HepG2 (cell line): ENCODE results near the gene IQCB1. TPM values are rescaled to one million over a fixed set of nuclear protein-coding genes. Genes with fewer than 3 reads are reported as not detected.

Experiments used
- ATAC-seq: fragments of 200-7000 bp; cut with Tn5 transposase; 3 replicates; pipeline ENCODE4 v1.9.1; 2020; ENCODE audit warnings: mild to moderate bottlenecking, moderate library complexity
- BruUV-seq: library from RNA; stranded (reverse); fragments of 400-500 nt; replicated peaks from 2 replicates; lab custom pipeline; 2021; lab: Mats Ljungman, UMichigan
- CTCF ChIA-PET: fragments of 300-600 bp; formaldehyde crosslinking; extraction: SDS; loops from one replicate; lab custom pipeline; 2021; ENCODE audit warnings: low total read pairs, inconsistent platforms, low intra/inter-chr PET ratio; lab: Yijun Ruan, JAX
- POLR2A ChIA-PET: fragments of 350-600 bp; sonication (Branson Sonifier 250); formaldehyde crosslinking; loops from one replicate; lab custom pipeline; 2020; ENCODE audit warnings: antibody characterized with exemption, inconsistent platforms; lab: Yijun Ruan, JAX
- DNase-seq: peaks from one replicate; pipeline ENCODE4 v3.0.0-alpha.2; 2015; ENCODE audit warnings: low spot score
- FAIRE-seq: peaks from 3 replicates; lab custom pipeline; 2011; peaks lifted over from hg19 to GRCh38; lab: Jason Lieb, UNC
- H2AFZ ChIP-seq: one replicate; pipeline ENCODE4 v1.6.1; 2011; ENCODE audit warnings: low read length, inconsistent platforms
- H3K27ac ChIP-seq: fragments of 300-600 bp; 3 replicates; pipeline ENCODE4 v1.8.0; 2011; ENCODE audit warnings: mixed run types, mild to moderate bottlenecking, mixed read lengths, low read length, inconsistent platforms; ENCODE audit not compliant: insufficient read depth; ENCODE audit errors: extremely low read length
- H3K27me3 ChIP-seq, 2 experiments: fragments of 200-600 bp in 1 of 2; 2 replicates in 1 of 2; 3 replicates in 1 of 2; pipeline versions ENCODE4 v1.6.0 to v1.8.0; 2011; ENCODE audit warnings: low read length in 2 of 2, mild to moderate bottlenecking in 2 of 2, moderate library complexity in 2 of 2, inconsistent platforms in 1 of 2; ENCODE audit not compliant: insufficient read depth in 2 of 2, control insufficient read depth in 1 of 2
- H3K36me3 ChIP-seq, 2 experiments: fragments of 200-600 bp in 1 of 2; replicated peaks in 1 of 2; 2 replicates in 1 of 2; 3 replicates in 1 of 2; pipeline versions ENCODE4 v1.5.1 to v1.8.0; 2011; ENCODE audit warnings: low read length in 2 of 2, inconsistent platforms in 1 of 2; ENCODE audit not compliant: insufficient read depth in 2 of 2, control insufficient read depth in 1 of 2
- H3K4me1 ChIP-seq: 2 replicates; pipeline ENCODE4 v1.5.1; 2012; ENCODE audit warnings: low read length, inconsistent platforms; ENCODE audit not compliant: insufficient read depth
- H3K4me2 ChIP-seq: 2 replicates; pipeline ENCODE4 v1.6.0; 2011; ENCODE audit warnings: low read depth, low read length, inconsistent platforms
- H3K4me3 ChIP-seq, 3 experiments: fragments of 200-600 bp in 1 of 3; sonication (generic), shearing (Covaris generic) in 1 of 3; replicated peaks in 1 of 3; 2 replicates each; pipeline ENCODE4 v1.5.1; 2011 to 2016; ENCODE audit warnings: low read length in 3 of 3, inconsistent platforms in 2 of 3, low read depth in 2 of 3, mild to moderate bottlenecking in 2 of 3, control low read depth in 1 of 3, mixed read lengths in 1 of 3; ENCODE audit not compliant: insufficient read depth in 1 of 3
- H3K79me2 ChIP-seq: one replicate; pipeline ENCODE4 v1.6.1; 2011; ENCODE audit warnings: low read length, inconsistent platforms; ENCODE audit not compliant: insufficient read depth
- H3K9ac ChIP-seq: 2 replicates; pipeline ENCODE4 v1.6.0; 2011; ENCODE audit warnings: mild to moderate bottlenecking, low read depth, low read length, inconsistent platforms; ENCODE audit not compliant: insufficient read depth
- H3K9me3 ChIP-seq: 2 replicates; pipeline ENCODE4 v1.5.1; 2012; ENCODE audit warnings: mild to moderate bottlenecking, low read length
- H4K20me1 ChIP-seq: 2 replicates; pipeline ENCODE4 v1.6.0; 2011; ENCODE audit warnings: inconsistent platforms, mild to moderate bottlenecking, low read length, moderate library complexity; ENCODE audit not compliant: insufficient read depth
- CBFB ChIP-seq: sonication (generic); formaldehyde crosslinking; IDR thresholded peaks from 2 replicates; pipeline ENCODE4 v1.4.0; 2020; ENCODE audit warnings: missing genetic modification reagents
- FOXM1 ChIP-seq: sonication (generic); formaldehyde crosslinking; IDR thresholded peaks from 2 replicates; pipeline ENCODE4 v1.5.0; 2020; ENCODE audit warnings: missing genetic modification reagents
- GTF2F1 ChIP-seq: fragments of 150-350 bp; IDR thresholded peaks from 2 replicates; pipeline ENCODE4 v1.6.1; 2014; ENCODE audit warnings: low read length
- ISX ChIP-seq: sonication (generic); formaldehyde crosslinking; conservative IDR thresholded peaks from 2 replicates; pipeline ENCODE4 v1.5.0; 2020; ENCODE audit warnings: missing genetic modification reagents
- NAIF1 ChIP-seq: sonication (generic); formaldehyde crosslinking; IDR thresholded peaks from 2 replicates; pipeline ENCODE4 v1.5.0; 2020; ENCODE audit warnings: mild to moderate bottlenecking, missing genetic modification reagents, borderline replicate concordance
- ZNF557 ChIP-seq: sonication (generic); formaldehyde crosslinking; IDR thresholded peaks from 2 replicates; pipeline ENCODE4 v1.4.0; 2020; ENCODE audit warnings: missing genetic modification reagents
- ZNF577 ChIP-seq: sonication (generic); formaldehyde crosslinking; IDR thresholded peaks from 2 replicates; pipeline ENCODE4 v1.4.0; 2020; ENCODE audit warnings: mild to moderate bottlenecking, low read depth, missing genetic modification reagents, borderline replicate concordance
- WGBS: methylation state at CpG from one replicate; pipeline ENCODE4 v1.1.6; 2017; ENCODE audit warnings: low lambda C conversion rate; 5-methylcytosine and 5-hydroxymethylcytosine counted together
- in situ Hi-C: cut with HindIII; loops from 2 replicates; pipeline ENCODE4 v1.10.0; 2017; ENCODE audit warnings: low pct_unique_long_range_greater_than_20kb; ENCODE audit not compliant: extremely low pct_ligation_motif_present
- intact Hi-C: fragments of 100-400 bp; cut with micrococcal nuclease; formaldehyde crosslinking; loops from one replicate; pipeline ENCODE4 v1.10.0; 2022; ENCODE audit not compliant: unreplicated experiment
- polyA plus RNA-seq, 8 experiments: library from polyadenylated mRNA; depleted of rRNA in 3 of 8; stranded (reverse) in 7 of 8; unstranded in 1 of 8; fragments of >200 nt; fragmentation: Illumina TruSeq in 4 of 8; extraction: Trizol in 4 of 8; gene quantifications; 2 replicates each; pipeline versions ENCODE4 v1.2.1 to v1.2.3, GENCODE V29; 2011 to 2016; ENCODE audit warnings: low read depth in 4 of 8, missing spikeins in 1 of 8, mixed read lengths in 1 of 8; ENCODE audit not compliant: insufficient read depth in 1 of 8
- total RNA-seq, 5 experiments: library from RNA; depleted of rRNA; stranded (reverse); fragments of >200 nt; fragmentation: Illumina TruSeq; extraction: Trizol; gene quantifications; 2 replicates each; pipeline ENCODE4 v1.2.3, GENCODE V29; 2016; ENCODE audit warnings: low read depth in 1 of 5
- TF ChIP-seq, protein P1 (sequence below): sonication (generic); formaldehyde crosslinking; IDR thresholded peaks from 2 replicates; pipeline ENCODE4 v1.4.0; 2020; ENCODE audit warnings: missing genetic modification reagents, borderline replicate concordance

IQCB1 gene
- total and polyA plus RNA-seq, 2 of the 13 experiments (the other 11 are each of a cell fraction or from before 2014, with no cell fraction given) = 18.0 to 41.4 TPM

DNA sequence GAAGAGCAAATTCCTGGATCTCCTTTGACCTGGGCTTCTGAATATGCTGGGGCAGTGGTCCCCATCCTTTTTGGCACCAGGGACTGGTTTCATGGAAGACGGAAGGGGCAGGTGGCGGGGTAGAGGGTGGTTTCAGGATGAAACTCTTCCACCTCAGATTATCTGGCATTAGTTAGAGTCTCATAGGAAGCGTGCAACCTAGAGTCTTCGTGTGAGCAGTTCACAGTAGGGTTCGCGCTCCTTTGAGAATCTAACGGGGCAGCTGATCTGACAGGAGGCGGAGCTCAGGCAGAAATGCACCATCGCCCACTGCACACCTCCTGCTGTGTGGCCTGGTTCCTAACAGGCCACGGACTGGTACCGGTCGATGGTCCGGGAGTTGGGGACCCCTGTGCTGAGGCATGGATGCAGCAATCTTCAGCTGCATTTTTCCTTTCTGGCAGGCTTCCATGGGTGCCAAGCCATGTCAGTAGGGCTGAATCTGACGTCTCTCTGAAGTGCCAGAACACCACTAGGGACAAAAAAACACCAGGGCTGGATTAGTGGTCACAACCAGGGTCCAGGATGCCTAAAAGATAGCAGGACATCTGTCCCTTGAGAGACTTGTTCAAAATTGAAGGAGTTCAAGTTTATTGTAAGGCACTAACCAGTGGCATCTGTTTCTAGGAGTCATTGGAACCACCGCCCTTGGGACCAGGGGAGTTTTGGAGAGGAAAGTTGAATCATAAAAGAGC is 76.9 kb downstream of the IQCB1 start:
- TF ChIP-seq ISX (CRISPR knock-in tag) (no peak), NAIF1 (CRISPR knock-in tag) (no peak), ZNF577 (CRISPR knock-in tag) (no peak), CBFB (no peak), FOXM1 (no peak), ZNF557 (CRISPR knock-in tag) (no peak), GTF2F1 (no peak)
- TF ChIP-seq, protein P1, sequence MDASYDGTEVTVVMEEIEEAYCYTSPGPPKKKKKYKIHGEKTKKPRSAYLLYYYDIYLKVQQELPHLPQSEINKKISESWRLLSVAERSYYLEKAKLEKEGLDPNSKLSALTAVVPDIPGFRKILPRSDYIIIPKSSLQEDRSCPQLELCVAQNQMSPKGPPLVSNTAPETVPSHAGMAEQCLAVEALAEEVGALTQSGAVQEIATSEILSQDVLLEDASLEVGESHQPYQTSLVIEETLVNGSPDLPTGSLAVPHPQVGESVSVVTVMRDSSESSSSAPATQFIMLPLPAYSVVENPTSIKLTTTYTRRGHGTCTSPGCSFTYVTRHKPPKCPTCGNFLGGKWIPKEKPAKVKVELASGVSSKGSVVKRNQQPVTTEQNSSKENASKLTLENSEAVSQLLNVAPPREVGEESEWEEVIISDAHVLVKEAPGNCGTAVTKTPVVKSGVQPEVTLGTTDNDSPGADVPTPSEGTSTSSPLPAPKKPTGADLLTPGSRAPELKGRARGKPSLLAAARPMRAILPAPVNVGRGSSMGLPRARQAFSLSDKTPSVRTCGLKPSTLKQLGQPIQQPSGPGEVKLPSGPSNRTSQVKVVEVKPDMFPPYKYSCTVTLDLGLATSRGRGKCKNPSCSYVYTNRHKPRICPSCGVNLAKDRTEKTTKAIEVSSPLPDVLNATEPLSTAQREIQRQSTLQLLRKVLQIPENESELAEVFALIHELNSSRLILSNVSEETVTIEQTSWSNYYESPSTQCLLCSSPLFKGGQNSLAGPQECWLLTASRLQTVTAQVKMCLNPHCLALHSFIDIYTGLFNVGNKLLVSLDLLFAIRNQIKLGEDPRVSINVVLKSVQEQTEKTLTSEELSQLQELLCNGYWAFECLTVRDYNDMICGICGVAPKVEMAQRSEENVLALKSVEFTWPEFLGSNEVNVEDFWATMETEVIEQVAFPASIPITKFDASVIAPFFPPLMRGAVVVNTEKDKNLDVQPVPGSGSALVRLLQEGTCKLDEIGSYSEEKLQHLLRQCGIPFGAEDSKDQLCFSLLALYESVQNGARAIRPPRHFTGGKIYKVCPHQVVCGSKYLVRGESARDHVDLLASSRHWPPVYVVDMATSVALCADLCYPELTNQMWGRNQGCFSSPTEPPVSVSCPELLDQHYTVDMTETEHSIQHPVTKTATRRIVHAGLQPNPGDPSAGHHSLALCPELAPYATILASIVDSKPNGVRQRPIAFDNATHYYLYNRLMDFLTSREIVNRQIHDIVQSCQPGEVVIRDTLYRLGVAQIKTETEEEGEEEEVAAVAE (CRISPR knock-in tag) = no peak
- DNase-seq = no peak
- POLR2A ChIA-PET = no interaction called here
- Histone ChIP-seq H3K4me2 (no peak overlapping the region), H3K9ac (no peak overlapping the region), H2AFZ (no peak overlapping the region), H3K27ac (no peak overlapping the region), H3K4me1 (peaks cover 15% of the 10 kb centered on the region), H3K9me3 (no peaks in the 10 kb centered on the region), H3K79me2 (no peaks in the 10 kb centered on the region), H4K20me1 (no peaks in the 10 kb centered on the region), H3K27me3 (no peaks in the 10 kb centered on the region), H3K4me3 (no peak overlapping the region), H3K36me3 (no peaks in the 10 kb centered on the region)
- intact Hi-C loops = no loop called here
- no TSS peak for BruUV-seq
- CTCF ChIA-PET = no interaction called here
- WGBS = 74% methylated on average over 5 of the region's 15 CpGs
- no peak; the same call in 2 of the 3 replicates for ATAC-seq
- in situ Hi-C loops = no loop called here
- no peak for FAIRE-seq
